ENCODE measurements around the gene IQSEC1. TPM values are rescaled to one million over a fixed set of nuclear protein-coding genes. Genes with fewer than 3 reads are reported as not detected.
"Not testable (repeated sequence)": the region's sequence is repeated elsewhere in the genome, so short reads cannot be mapped to it uniquely, and the experiment has no call there.

Gene IQSEC1
- total RNA-seq, 1 donor from 2014 or later = 37.2 TPM

DNA sequence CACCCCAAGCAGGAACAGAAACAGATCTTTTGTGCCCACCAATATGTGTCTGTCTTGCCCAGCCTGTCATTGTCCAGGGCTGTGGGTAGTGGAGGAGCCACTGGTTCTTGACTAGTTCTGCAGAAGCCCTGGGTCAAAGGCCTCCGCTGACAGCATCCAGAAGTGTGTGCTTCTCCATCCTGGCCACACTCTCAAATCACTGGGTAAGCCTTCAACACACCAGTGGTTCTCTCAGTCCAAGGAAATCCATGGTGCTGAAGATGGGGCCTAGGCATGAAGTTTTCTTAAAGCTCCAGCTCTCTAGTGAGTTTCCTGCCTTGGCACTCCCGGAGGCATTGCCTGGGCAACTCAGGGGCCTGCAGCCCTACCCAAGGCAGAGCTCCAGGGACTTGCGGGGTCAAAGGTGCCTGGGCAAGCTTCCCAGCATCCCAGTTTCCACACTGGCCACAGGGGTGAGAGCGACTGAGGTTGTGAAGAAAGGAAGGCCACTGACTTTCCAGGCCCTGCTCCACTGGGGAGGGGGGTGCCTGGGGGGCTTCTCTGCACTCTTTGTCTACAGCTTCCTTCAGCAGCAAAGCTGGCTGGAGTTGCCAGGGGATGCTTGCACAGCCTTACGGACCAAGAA lies 193.9 kb downstream of the IQSEC1 start:
- H3K36me3 Mint-ChIP-seq (ENCODE audit: low read depth) = no peaks in the 10 kb centered on the region
- TF ChIP-seq, protein P1, sequence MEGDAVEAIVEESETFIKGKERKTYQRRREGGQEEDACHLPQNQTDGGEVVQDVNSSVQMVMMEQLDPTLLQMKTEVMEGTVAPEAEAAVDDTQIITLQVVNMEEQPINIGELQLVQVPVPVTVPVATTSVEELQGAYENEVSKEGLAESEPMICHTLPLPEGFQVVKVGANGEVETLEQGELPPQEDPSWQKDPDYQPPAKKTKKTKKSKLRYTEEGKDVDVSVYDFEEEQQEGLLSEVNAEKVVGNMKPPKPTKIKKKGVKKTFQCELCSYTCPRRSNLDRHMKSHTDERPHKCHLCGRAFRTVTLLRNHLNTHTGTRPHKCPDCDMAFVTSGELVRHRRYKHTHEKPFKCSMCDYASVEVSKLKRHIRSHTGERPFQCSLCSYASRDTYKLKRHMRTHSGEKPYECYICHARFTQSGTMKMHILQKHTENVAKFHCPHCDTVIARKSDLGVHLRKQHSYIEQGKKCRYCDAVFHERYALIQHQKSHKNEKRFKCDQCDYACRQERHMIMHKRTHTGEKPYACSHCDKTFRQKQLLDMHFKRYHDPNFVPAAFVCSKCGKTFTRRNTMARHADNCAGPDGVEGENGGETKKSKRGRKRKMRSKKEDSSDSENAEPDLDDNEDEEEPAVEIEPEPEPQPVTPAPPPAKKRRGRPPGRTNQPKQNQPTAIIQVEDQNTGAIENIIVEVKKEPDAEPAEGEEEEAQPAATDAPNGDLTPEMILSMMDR (IDR thresholded peaks at IDR 0.05) = no peak
- no peaks in the 10 kb centered on the region for H3K4me1 Mint-ChIP-seq (ENCODE audit: low read depth)
- H3K27ac Mint-ChIP-seq (ENCODE audit: unreplicated experiment) = no peak overlapping the region
- peaks cover 3% of the 10 kb centered on the region for H3K27me3 Mint-ChIP-seq (ENCODE audit: low read depth)
- no peaks in the 10 kb centered on the region for H3K9me3 Mint-ChIP-seq (ENCODE audit: low read depth)
- no peak for DNase-seq (ENCODE audit: low spot score)
- H3K4me3 Mint-ChIP-seq (ENCODE audit: unreplicated experiment) = no peak overlapping the region

DNA sequence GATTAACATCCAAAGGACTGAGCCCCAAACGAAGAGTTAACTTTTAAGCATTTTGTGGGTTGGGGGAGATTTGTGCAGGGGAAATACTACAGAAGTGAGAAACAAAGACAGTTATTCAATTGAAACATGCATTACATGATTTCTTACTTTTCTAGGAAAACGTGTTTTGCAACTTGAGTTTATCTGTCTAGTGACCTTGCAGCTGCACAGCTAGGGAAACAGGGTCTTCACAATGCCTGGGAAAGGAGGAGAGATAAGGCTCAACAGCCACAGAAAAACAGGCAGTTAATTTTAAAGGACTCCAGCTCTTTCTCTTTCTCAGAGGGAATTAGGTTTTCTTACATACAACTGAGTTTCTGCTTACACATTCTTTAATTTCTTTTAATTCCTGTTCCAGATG lies 194.5 kb downstream of the IQSEC1 start:
- not testable (repeated sequence) for H3K9me3 Mint-ChIP-seq (ENCODE audit: low read depth); H3K27me3 Mint-ChIP-seq (ENCODE audit: low read depth); H3K4me3 Mint-ChIP-seq (ENCODE audit: unreplicated experiment); H3K4me1 Mint-ChIP-seq (ENCODE audit: low read depth); DNase-seq (ENCODE audit: low spot score); H3K27ac Mint-ChIP-seq (ENCODE audit: unreplicated experiment); H3K36me3 Mint-ChIP-seq (ENCODE audit: low read depth)

DNA sequence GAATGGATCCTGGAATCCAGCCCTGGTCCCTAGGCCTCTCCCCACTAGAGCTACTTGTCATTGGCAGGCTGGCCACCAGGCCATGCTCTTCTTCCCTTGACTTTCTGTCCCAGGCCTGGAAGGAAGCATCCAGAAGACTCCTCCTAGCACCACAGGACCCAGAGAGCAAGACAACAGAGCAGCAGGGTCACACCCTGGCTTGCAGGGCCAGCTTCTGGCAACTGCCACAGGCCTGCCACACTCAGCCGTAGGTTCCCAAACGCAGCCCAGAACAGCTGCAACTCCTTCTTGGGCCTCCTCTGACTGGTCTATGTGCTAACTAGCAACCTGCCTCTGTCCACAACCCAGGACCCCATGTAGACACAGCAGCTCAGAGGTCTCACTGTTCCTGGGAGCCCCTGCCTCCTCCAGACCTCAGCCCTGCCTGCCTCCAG lies 195.1 kb downstream of the IQSEC1 start:
- Mint-ChIP-seq H3K4me1 (ENCODE audit: low read depth) (no peaks in the 10 kb centered on the region), H3K4me3 (ENCODE audit: unreplicated experiment) (no peak overlapping the region), H3K27ac (ENCODE audit: unreplicated experiment) (no peak overlapping the region), H3K9me3 (ENCODE audit: low read depth) (no peaks in the 10 kb centered on the region), H3K27me3 (ENCODE audit: low read depth) (peaks cover 3% of the 10 kb centered on the region), H3K36me3 (ENCODE audit: low read depth) (no peaks in the 10 kb centered on the region)
- TF ChIP-seq, protein P1 (IDR thresholded peaks at IDR 0.05) = no peak
- no peak for DNase-seq (ENCODE audit: low spot score)

DNA sequence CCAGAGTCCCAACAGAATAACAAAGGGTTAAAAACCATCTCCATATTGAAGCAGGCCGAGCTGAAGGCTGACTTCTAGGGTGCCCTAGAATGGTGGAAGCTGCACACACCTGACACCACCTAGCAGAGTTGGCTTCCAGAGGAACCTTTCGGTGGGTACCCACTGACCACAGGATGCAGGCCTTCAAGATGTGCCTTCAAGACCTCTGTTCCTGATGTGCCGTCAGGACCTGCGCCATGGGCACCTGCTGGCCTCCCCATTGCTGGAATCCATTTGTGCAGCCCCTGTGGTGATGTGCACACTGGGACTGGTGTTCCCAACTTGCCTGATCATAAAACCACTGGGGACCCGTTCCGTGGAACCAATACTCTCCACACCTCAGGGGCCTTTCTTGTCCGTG lies 196.2 kb downstream of the IQSEC1 start:
- no peaks in the 10 kb centered on the region for H3K36me3 Mint-ChIP-seq (ENCODE audit: low read depth)
- no peak overlapping the region for H3K4me3 Mint-ChIP-seq (ENCODE audit: unreplicated experiment)
- no peaks in the 10 kb centered on the region for H3K9me3 Mint-ChIP-seq (ENCODE audit: low read depth)
- H3K27me3 Mint-ChIP-seq (ENCODE audit: low read depth) = peaks cover 3% of the 10 kb centered on the region
- no peak overlapping the region for H3K27ac Mint-ChIP-seq (ENCODE audit: unreplicated experiment)
- no peak for DNase-seq (ENCODE audit: low spot score)
- TF ChIP-seq, protein P1 (IDR thresholded peaks at IDR 0.05) = no peak
- no peaks in the 10 kb centered on the region for H3K4me1 Mint-ChIP-seq (ENCODE audit: low read depth)

DNA sequence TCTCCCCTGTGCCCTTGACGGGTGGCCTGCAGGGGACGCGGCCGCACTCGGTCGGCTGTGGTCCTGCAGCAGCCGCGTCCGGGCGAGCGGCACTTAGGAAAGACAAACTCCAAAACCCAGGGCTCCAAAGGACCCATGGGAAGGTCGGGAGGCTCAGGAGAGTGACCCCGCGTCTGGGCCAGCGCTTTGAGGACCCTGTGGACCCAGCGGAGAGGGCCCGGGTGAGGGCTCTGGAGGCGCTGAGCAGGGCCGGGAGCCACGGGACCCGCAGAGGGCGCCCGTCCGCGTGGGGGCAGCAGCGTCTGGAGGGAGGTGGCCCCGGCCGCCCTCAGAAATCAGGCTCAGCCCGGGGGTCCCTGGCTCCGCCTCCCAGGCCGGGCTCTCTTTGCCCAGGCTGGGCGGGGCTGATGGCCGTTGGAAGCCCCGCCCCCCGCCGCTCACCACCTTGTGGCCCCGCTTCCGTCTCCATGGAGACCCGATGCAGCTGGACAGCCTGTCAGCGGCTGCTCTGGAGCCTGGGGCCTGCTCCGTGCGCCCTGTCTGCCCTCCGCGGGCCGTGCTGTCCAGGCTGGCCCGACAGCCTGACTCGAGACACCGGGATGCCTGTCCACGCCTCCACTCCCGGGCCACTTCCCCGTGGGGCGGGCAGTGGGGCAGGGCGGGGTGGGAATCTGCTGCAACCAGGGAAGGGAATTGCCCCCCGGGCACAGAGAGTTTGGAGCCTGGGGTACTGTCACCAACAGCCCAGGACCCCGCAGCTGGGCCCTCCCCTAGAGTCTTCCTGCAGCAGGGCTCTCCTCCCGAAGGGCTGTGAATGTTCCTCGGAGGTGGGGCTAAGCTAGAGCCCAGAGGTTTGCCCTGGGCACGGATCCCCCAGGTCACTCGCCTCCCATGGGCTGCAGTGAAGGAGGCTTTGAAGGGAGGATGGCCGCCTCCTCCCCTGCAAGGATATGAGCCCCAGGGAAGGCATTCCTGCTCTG lies 197.1 kb downstream of the IQSEC1 start:
- DNase-seq (ENCODE audit: low spot score) = no peak
- no peaks in the 10 kb centered on the region for H3K4me1 Mint-ChIP-seq (ENCODE audit: low read depth)
- no peaks in the 10 kb centered on the region for H3K9me3 Mint-ChIP-seq (ENCODE audit: low read depth)
- H3K27ac Mint-ChIP-seq (ENCODE audit: unreplicated experiment) = no peak overlapping the region
- TF ChIP-seq, protein P1 (IDR thresholded peaks at IDR 0.05) = peak; percentile 64
- H3K27me3 Mint-ChIP-seq (ENCODE audit: low read depth) = peaks cover 3% of the 10 kb centered on the region
- H3K4me3 Mint-ChIP-seq (ENCODE audit: unreplicated experiment) = peak overlapping the region; percentile 40
- no peaks in the 10 kb centered on the region for H3K36me3 Mint-ChIP-seq (ENCODE audit: low read depth)
